Neural cell (in vitro differentiated cells): ENCODE measurements around the gene WHAMM.

ENCODE experiments used
- EP300 ChIP-seq: fragments of 450-650 bp; conservative IDR thresholded peaks from 2 replicates; pipeline ENCODE4 v1.6.1; 2014; ENCODE audit warnings: antibody characterized with exemption, mild to moderate bottlenecking, moderate library complexity; ENCODE audit not compliant: poor library complexity, severe bottlenecking
- EZH2 ChIP-seq: fragments of 200-600, 300-800 bp; shearing (Covaris generic), sonication (generic); IDR thresholded peaks from 2 replicates; pipeline ENCODE4 v1.6.1; 2014; ENCODE audit warnings: antibody characterized with exemption, low read length, borderline replicate concordance, mild to moderate bottlenecking; ENCODE audit not compliant: insufficient read depth, poor library complexity, severe bottlenecking
- RAD21 ChIP-seq: fragments of 450-650 bp; conservative IDR thresholded peaks from 2 replicates; pipeline ENCODE4 v1.6.1; 2014; ENCODE audit warnings: antibody characterized with exemption, mild to moderate bottlenecking, moderate library complexity
- SMC3 ChIP-seq: fragments of 450-650 bp; conservative IDR thresholded peaks from 2 replicates; pipeline ENCODE4 v1.6.1; 2014; ENCODE audit warnings: antibody characterized with exemption, mild to moderate bottlenecking, moderate library complexity; ENCODE audit not compliant: poor library complexity
- TAF1 ChIP-seq: IDR thresholded peaks from 2 replicates; pipeline ENCODE4 v1.6.1; 2012; ENCODE audit warnings: low read depth
- TF ChIP-seq, protein P1 (sequence below): fragments of 450-650 bp; IDR thresholded peaks from 2 replicates; pipeline ENCODE4 v1.5.1; 2014; ENCODE audit warnings: antibody characterized with exemption, mild to moderate bottlenecking, moderate library complexity; ENCODE audit not compliant: poor library complexity, severe bottlenecking

DNA sequence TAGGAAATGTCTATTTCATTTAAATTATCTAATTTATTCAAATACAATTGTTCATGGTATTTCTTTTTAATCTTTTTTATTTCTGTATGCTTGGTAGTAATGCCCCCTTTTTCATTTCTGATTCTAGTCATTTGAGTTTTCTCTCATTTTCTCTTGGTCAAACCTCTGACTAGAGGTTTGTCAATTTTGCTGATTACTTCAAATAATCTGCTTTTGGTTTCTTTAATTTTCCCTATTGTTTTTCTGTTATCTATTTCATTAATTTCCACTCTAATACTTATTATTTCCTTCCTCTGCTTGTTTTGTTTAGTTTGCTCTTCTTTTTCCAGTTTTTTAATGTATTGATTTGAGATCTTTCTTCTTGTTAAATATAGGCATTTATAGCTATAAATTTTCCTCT, 15.7 kb upstream of the WHAMM start:
- TF ChIP-seq, protein P1, sequence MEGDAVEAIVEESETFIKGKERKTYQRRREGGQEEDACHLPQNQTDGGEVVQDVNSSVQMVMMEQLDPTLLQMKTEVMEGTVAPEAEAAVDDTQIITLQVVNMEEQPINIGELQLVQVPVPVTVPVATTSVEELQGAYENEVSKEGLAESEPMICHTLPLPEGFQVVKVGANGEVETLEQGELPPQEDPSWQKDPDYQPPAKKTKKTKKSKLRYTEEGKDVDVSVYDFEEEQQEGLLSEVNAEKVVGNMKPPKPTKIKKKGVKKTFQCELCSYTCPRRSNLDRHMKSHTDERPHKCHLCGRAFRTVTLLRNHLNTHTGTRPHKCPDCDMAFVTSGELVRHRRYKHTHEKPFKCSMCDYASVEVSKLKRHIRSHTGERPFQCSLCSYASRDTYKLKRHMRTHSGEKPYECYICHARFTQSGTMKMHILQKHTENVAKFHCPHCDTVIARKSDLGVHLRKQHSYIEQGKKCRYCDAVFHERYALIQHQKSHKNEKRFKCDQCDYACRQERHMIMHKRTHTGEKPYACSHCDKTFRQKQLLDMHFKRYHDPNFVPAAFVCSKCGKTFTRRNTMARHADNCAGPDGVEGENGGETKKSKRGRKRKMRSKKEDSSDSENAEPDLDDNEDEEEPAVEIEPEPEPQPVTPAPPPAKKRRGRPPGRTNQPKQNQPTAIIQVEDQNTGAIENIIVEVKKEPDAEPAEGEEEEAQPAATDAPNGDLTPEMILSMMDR, result no peak
- TF ChIP-seq TAF1, result no peak
- TF ChIP-seq SMC3, result no peak
- no peak for TF ChIP-seq EP300
- no peak for TF ChIP-seq EZH2
- TF ChIP-seq RAD21, result no peak
